Nephron (organoid): ENCODE results near the gene RTN1.

Experiments
- H3K27ac Mint-ChIP-seq, 3 experiments: 2 replicates each; pipeline ENCODE4 v1.8.0; 2020; ENCODE audit warnings: mixed read lengths in 3 of 3, mild to moderate bottlenecking in 2 of 3, moderate library complexity in 1 of 3
- H3K27me3 Mint-ChIP-seq: 2 replicates; pipeline ENCODE4 v1.8.0; 2021; ENCODE audit warnings: low read depth, mild to moderate bottlenecking, moderate library complexity, mixed read lengths
- H3K36me3 Mint-ChIP-seq: 2 replicates; pipeline ENCODE4 v1.8.0; 2020; ENCODE audit warnings: low read depth, mixed read lengths
- H3K4me1 Mint-ChIP-seq: 2 replicates; pipeline ENCODE4 v1.8.0; 2020; ENCODE audit warnings: mixed read lengths
- H3K4me3 Mint-ChIP-seq, 3 experiments: 2 replicates each; pipeline ENCODE4 v1.8.0; 2020; ENCODE audit warnings: mild to moderate bottlenecking in 3 of 3, mixed read lengths in 3 of 3, moderate library complexity in 2 of 3
- H3K9me3 Mint-ChIP-seq: 2 replicates; pipeline ENCODE4 v1.8.0; 2020; ENCODE audit warnings: mixed read lengths
- TF ChIP-seq, protein P1 (sequence below), 3 experiments: fragments of 200-600 bp; sonication (generic); IDR thresholded peaks; one replicate each; pipeline ENCODE4 v1.5.0; 2021; ENCODE audit warnings: antibody characterized with exemption in 3 of 3; ENCODE audit not compliant: unreplicated experiment in 3 of 3

RTN1 gene

DNA sequence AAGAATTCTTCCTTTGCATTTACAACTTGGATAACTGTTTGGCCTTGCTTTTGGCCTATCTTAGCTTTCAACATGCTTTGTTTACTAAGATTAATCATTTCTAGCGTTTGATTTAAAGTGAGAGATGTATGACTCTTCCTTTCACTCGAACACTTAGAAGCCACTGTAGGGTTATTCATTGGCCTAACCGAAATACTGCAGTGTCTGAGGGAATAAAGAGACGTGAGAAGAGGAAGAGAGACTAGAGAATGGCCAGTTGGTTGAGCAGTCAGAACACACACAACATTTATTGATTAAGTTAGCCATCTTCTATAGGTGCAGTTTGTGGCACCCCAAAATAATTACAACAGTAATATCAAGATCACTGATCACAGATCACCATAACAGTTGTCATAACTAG is 231.7 kb downstream of the RTN1 start:
- Mint-ChIP-seq H3K36me3 (no peaks in the 10 kb centered on the region), H3K27me3 (no peaks in the 10 kb centered on the region), H3K4me1 (no peaks in the 10 kb centered on the region), H3K27ac (no peak overlapping the region), H3K9me3 (peaks cover 46% of the 10 kb centered on the region), H3K4me3 (no peak overlapping the region)
- TF ChIP-seq, protein P1, sequence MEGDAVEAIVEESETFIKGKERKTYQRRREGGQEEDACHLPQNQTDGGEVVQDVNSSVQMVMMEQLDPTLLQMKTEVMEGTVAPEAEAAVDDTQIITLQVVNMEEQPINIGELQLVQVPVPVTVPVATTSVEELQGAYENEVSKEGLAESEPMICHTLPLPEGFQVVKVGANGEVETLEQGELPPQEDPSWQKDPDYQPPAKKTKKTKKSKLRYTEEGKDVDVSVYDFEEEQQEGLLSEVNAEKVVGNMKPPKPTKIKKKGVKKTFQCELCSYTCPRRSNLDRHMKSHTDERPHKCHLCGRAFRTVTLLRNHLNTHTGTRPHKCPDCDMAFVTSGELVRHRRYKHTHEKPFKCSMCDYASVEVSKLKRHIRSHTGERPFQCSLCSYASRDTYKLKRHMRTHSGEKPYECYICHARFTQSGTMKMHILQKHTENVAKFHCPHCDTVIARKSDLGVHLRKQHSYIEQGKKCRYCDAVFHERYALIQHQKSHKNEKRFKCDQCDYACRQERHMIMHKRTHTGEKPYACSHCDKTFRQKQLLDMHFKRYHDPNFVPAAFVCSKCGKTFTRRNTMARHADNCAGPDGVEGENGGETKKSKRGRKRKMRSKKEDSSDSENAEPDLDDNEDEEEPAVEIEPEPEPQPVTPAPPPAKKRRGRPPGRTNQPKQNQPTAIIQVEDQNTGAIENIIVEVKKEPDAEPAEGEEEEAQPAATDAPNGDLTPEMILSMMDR (IDR thresholded peaks at IDR 0.05; ENCODE audit: unreplicated experiment in 3 of 3): no peak

GRCh38 chr14:59634617-59635016 is 236.0 kb downstream of the RTN1 start:
- Mint-ChIP-seq H3K36me3 (no peaks in the 10 kb centered on the region), H3K27ac (no peak overlapping the region), H3K9me3 (peaks cover 26% of the 10 kb centered on the region), H3K4me1 (no peaks in the 10 kb centered on the region), H3K4me3 (no peak overlapping the region), H3K27me3 (peaks cover 34% of the 10 kb centered on the region)
- TF ChIP-seq, protein P1 (IDR thresholded peaks at IDR 0.05; ENCODE audit: unreplicated experiment in 3 of 3): no peak

GRCh38 chr14:59633486-59633885 is 237.1 kb downstream of the RTN1 start:
- Mint-ChIP-seq H3K9me3 (peaks cover 21% of the 10 kb centered on the region), H3K4me1 (no peaks in the 10 kb centered on the region), H3K4me3 (no peak overlapping the region), H3K27ac (no peak overlapping the region), H3K36me3 (no peaks in the 10 kb centered on the region), H3K27me3 (peaks cover 45% of the 10 kb centered on the region)
- TF ChIP-seq, protein P1 (IDR thresholded peaks at IDR 0.05; ENCODE audit: unreplicated experiment in 3 of 3): no peak

DNA sequence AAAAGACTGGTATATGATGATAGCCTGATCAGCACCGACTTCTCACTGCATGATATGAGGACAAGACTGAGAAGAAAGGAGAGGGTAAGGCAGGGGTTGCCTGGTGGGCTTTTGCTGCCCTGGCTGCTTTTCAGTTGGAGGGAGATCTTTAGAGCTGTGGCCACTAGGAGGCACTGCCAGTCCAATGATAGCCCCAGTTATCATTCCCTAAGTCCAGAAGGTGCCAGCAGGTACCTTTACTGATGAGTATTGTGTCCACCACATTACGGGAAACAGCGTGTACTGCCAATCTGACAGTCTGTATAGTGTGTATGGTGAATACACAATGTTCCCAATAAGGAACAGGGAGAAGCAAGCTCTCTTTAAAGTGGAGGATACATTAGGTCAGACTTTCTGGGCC is 238.2 kb downstream of the RTN1 start:
- H3K4me3 Mint-ChIP-seq: no peak overlapping the region
- H3K36me3 Mint-ChIP-seq: no peaks in the 10 kb centered on the region
- TF ChIP-seq, protein P1 (IDR thresholded peaks at IDR 0.05; ENCODE audit: unreplicated experiment in 3 of 3): peak in 2 of 3 experiments; percentile 15 to 45
- H3K27ac Mint-ChIP-seq: no peak overlapping the region
- peaks cover 55% of the 10 kb centered on the region for H3K27me3 Mint-ChIP-seq
- no peaks in the 10 kb centered on the region for H3K4me1 Mint-ChIP-seq
- peaks cover 20% of the 10 kb centered on the region for H3K9me3 Mint-ChIP-seq

GRCh38 chr14:59631237-59631636 is 239.3 kb downstream of the RTN1 start:
- Mint-ChIP-seq H3K9me3 (peaks cover 13% of the 10 kb centered on the region), H3K36me3 (no peaks in the 10 kb centered on the region), H3K27ac (no peak overlapping the region), H3K27me3 (peaks cover 55% of the 10 kb centered on the region), H3K4me3 (peak overlapping the region; percentile 47 to 72 (median 57)), H3K4me1 (no peaks in the 10 kb centered on the region)
- TF ChIP-seq, protein P1 (IDR thresholded peaks at IDR 0.05; ENCODE audit: unreplicated experiment in 3 of 3): no peak

GRCh38 chr14:59630288-59630963 is 240.2 kb downstream of the RTN1 start:
- H3K36me3 Mint-ChIP-seq: no peaks in the 10 kb centered on the region

More at GRCh38 chr14:59630288-59630963, 240.2 kb downstream of the RTN1 start:
- Mint-ChIP-seq H3K27me3 (peaks cover 55% of the 10 kb centered on the region), H3K9me3 (peaks cover 7% of the 10 kb centered on the region), H3K4me1 (no peaks in the 10 kb centered on the region), H3K27ac (no peak overlapping the region), H3K4me3 (peak overlapping the region; percentile 72 to 78 (median 76))
- TF ChIP-seq, protein P1 (IDR thresholded peaks at IDR 0.05; ENCODE audit: unreplicated experiment in 3 of 3): no peak
